Hepatocyte (in vitro differentiated cells): ENCODE data around the gene CCDC85C. TPM values are rescaled to one million over a fixed set of nuclear protein-coding genes. Genes with fewer than 3 reads are reported as not detected.

ENCODE experiments used
- DNase-seq: peaks from one replicate; pipeline ENCODE4 v3.0.0-alpha.2; 2016; ENCODE audit warnings: low spot score
- H2AFZ ChIP-seq: fragments of 200-600 bp; sonication (generic); 2 replicates; pipeline ENCODE4 v1.6.0; 2016; ENCODE audit warnings: antibody characterized with exemption, mild to moderate bottlenecking
- H3K27ac ChIP-seq: fragments of 200-600 bp; sonication (generic); 2 replicates; pipeline ENCODE4 v1.5.1; 2016; ENCODE audit warnings: mild to moderate bottlenecking
- H3K27me3 ChIP-seq: fragments of 200-600 bp; sonication (generic); 2 replicates; pipeline ENCODE4 v1.6.1; 2016
- H3K36me3 ChIP-seq: fragments of 200-600 bp; sonication (generic); replicated peaks from 2 replicates; pipeline ENCODE4 v1.5.1; 2016; ENCODE audit warnings: low read depth; ENCODE audit not compliant: insufficient read depth
- H3K4me1 ChIP-seq: fragments of 200-600 bp; sonication (generic); 2 replicates; pipeline ENCODE4 v1.5.1; 2016; ENCODE audit warnings: mild to moderate bottlenecking, moderate library complexity; ENCODE audit not compliant: insufficient read depth
- H3K4me2 ChIP-seq: fragments of 200-600 bp; sonication (generic); 2 replicates; pipeline ENCODE4 v1.6.0; 2016
- H3K4me3 ChIP-seq: fragments of 200-600 bp; sonication (generic); 2 replicates; pipeline ENCODE4 v1.5.1; 2016; ENCODE audit warnings: mild to moderate bottlenecking
- H3K79me2 ChIP-seq: fragments of 200-600 bp; sonication (generic); 2 replicates; pipeline ENCODE4 v1.6.0; 2017; ENCODE audit warnings: mild to moderate bottlenecking
- H3K9me2 ChIP-seq: fragments of 200-600 bp; sonication (generic); replicated peaks from 2 replicates; pipeline ENCODE4 v1.6.0; 2017; ENCODE audit warnings: mild to moderate bottlenecking; ENCODE audit not compliant: insufficient read depth
- H3K9me3 ChIP-seq: fragments of 200-600 bp; sonication (generic); 2 replicates; pipeline ENCODE4 v1.5.1; 2016; ENCODE audit warnings: low read depth, mild to moderate bottlenecking
- H4K20me1 ChIP-seq: fragments of 200-600 bp; sonication (generic); 2 replicates; pipeline ENCODE4 v1.6.0; 2016; ENCODE audit warnings: mild to moderate bottlenecking; ENCODE audit not compliant: insufficient read depth, poor library complexity, severe bottlenecking
- EZH2 ChIP-seq: fragments of 200-600 bp; sonication (generic); IDR thresholded peaks from 2 replicates; pipeline ENCODE4 v1.6.1; 2016; ENCODE audit warnings: antibody characterized with exemption, mild to moderate bottlenecking, borderline replicate concordance
- EZH2phosphoT487 ChIP-seq: fragments of 200-600 bp; sonication (generic); IDR thresholded peaks from one replicate; pipeline ENCODE4 v1.6.1; 2018; ENCODE audit warnings: antibody characterized with exemption, mild to moderate bottlenecking, low read depth, moderate library complexity; ENCODE audit not compliant: unreplicated experiment, severe bottlenecking
- WGBS: methylation state at CpG from one replicate; pipeline ENCODE4 v1.1.6; 2016; ENCODE audit warnings: low lambda C conversion rate; ENCODE audit errors: missing lambda C conversion rate; 5-methylcytosine and 5-hydroxymethylcytosine counted together
- polyA plus RNA-seq: library from polyadenylated mRNA; unstranded; fragments of >200 nt; fragmentation: Nextera tagmentation; extraction: Ambion mirVana; gene quantifications from 2 replicates; pipeline ENCODE4 v1.2.1, GENCODE V29; 2016
- total RNA-seq: library from RNA; depleted of rRNA; stranded (reverse); fragments of >200 nt; gene quantifications from 2 replicates; pipeline ENCODE4 v1.2.3, GENCODE V29; 2014
- TF ChIP-seq, protein P1 (sequence below): fragments of 200-600 bp; sonication (generic); IDR thresholded peaks from 2 replicates; pipeline ENCODE4 v1.5.1; 2016; ENCODE audit warnings: antibody characterized with exemption, mild to moderate bottlenecking; ENCODE audit not compliant: poor library complexity

The CCDC85C gene
- total and polyA plus RNA-seq, 2 experiments from 2014 or later: 37.8 to 47.2 TPM

DNA sequence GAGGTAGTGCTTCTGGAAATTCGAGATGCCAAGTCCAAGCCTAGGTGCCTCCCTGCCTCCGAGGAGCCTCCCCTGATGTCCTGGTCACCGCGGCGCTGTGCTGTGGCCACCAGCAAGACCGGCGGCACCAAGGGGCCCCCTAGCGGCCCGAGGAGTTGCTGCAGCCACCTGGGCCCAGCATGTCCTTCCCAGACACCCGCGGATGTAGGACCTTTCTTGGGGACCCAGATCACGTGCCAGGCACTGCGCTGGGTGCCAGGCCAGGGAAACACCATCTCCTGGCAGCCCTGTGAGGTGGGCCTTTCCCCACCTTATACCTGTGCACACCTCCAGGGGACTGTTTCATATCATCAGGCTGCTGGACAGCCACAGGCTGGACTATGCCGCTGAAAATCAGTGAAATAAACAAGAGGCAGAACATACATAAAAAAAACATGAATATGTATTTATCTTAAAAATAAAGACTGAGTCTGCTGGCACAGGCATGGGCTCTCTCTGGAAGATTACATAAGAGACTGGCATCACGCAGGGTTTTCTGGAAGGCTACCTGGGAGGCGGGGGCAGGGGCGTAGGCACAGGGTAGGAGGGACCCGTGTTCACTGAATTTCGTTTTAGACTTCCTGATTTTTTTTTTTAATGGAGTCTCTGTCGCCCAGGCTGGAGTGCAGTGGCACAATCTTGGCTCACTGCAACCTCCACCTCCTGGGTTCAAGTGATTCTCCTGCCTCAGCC lies 25.0 kb upstream of the CCDC85C start:
- H3K79me2 ChIP-seq: no peaks in the 10 kb centered on the region

DNA sequence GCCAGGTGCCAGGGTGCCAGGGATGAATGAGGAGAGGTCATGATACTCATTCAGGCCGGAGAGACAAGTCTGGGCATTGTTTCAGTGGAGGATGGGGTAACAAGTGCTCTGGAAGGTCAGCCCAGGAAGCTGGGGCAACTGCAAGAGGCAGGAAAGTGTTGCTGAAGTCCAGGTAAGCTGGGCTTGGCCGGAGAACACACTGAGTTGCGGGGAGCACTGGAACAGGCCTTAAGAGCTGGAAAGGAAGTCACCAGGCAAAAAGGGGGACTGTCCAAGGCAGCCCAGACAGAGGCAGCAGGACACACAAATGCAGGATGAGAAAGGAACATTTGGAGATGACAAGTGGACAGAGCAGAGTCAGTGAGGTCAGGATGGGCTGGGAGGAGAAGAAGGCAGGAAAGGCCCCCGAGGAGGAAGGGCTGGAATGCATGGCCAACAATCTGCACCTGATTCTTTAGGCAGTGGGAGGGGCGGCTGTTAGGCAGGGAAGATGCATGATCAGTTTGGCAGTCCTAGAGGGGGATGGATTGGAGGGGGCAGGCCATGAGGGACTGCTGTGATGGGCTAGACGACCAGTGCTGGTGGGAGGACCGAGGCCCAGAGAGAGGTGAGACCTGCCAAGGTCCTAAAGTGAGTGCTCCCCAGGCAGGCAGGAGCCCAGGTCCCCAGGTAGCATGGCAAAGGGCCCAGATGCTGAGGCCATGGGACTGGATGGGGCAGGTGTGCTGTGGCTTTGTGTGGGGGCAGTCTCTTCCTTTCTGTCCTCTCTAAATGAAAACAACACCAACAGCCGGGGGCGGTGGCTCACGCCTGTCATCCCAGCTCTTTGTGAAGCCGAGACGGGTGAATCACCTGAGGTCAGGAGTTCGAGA lies 23.7 kb upstream of the CCDC85C start:
- H3K79me2 ChIP-seq: no peaks in the 10 kb centered on the region
- no peak for TF ChIP-seq EZH2phosphoT487
- TF ChIP-seq, protein P1, sequence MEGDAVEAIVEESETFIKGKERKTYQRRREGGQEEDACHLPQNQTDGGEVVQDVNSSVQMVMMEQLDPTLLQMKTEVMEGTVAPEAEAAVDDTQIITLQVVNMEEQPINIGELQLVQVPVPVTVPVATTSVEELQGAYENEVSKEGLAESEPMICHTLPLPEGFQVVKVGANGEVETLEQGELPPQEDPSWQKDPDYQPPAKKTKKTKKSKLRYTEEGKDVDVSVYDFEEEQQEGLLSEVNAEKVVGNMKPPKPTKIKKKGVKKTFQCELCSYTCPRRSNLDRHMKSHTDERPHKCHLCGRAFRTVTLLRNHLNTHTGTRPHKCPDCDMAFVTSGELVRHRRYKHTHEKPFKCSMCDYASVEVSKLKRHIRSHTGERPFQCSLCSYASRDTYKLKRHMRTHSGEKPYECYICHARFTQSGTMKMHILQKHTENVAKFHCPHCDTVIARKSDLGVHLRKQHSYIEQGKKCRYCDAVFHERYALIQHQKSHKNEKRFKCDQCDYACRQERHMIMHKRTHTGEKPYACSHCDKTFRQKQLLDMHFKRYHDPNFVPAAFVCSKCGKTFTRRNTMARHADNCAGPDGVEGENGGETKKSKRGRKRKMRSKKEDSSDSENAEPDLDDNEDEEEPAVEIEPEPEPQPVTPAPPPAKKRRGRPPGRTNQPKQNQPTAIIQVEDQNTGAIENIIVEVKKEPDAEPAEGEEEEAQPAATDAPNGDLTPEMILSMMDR: no peak
- TF ChIP-seq EZH2: no peak
- no peak overlapping the region for H3K4me3 ChIP-seq
- H3K4me1 ChIP-seq: peaks cover 5% of the 10 kb centered on the region
- no peaks in the 10 kb centered on the region for H4K20me1 ChIP-seq
- H3K27ac ChIP-seq: no peak overlapping the region
- H3K36me3 ChIP-seq: no peaks in the 10 kb centered on the region
- no peak for DNase-seq
- no peaks in the 10 kb centered on the region for H3K9me2 ChIP-seq
- H3K9me3 ChIP-seq: no peaks in the 10 kb centered on the region
- no peak overlapping the region for H3K4me2 ChIP-seq
- H2AFZ ChIP-seq: no peak overlapping the region
- no peaks in the 10 kb centered on the region for H3K27me3 ChIP-seq
- 87% methylated on average over 13 of the region's 13 CpGs for WGBS

More for the DNA sequence above, 25.0 kb upstream of the CCDC85C start:
- Histone ChIP-seq H3K4me2 (no peak overlapping the region), H3K4me3 (no peak overlapping the region), H3K4me1 (no peaks in the 10 kb centered on the region), H3K9me3 (no peaks in the 10 kb centered on the region), H3K27ac (no peak overlapping the region), H4K20me1 (no peaks in the 10 kb centered on the region), H2AFZ (no peak overlapping the region), H3K9me2 (no peaks in the 10 kb centered on the region), H3K36me3 (no peaks in the 10 kb centered on the region), H3K27me3 (no peaks in the 10 kb centered on the region)
- DNase-seq: peak; percentile 88
- TF ChIP-seq EZH2: no peak
- TF ChIP-seq EZH2phosphoT487: no peak
- TF ChIP-seq, protein P1: peak; percentile 95
- 28% methylated on average over 20 of the region's 20 CpGs for WGBS

DNA sequence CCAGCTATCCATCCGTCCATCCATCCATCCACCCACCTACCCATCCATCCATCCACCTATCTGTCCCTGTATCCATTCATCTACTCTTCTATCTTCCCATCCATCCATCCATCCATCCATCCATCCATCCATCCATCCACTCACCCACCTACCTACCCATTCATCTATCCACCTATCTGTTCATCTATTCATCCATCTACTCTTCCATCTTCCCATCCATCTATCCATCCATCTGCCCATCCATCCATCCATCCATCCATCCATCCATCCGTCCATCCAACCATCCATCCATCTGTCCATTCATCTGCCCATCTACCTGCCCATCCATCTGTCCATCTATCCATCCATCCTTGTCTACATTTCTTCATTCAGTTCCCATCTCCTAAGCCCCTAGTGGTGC lies 23.1 kb upstream of the CCDC85C start:
- peaks cover 5% of the 10 kb centered on the region for H3K4me1 ChIP-seq
- DNase-seq: no peak
- H3K79me2 ChIP-seq: no peaks in the 10 kb centered on the region
- no peaks in the 10 kb centered on the region for H4K20me1 ChIP-seq
- no peaks in the 10 kb centered on the region for H3K27me3 ChIP-seq
- H2AFZ ChIP-seq: no peak overlapping the region
- TF ChIP-seq, protein P1: no peak
- TF ChIP-seq EZH2 (no peak), EZH2phosphoT487 (no peak)
- no peak overlapping the region for H3K4me3 ChIP-seq
- H3K9me3 ChIP-seq: no peaks in the 10 kb centered on the region
- no peaks in the 10 kb centered on the region for H3K36me3 ChIP-seq
- H3K9me2 ChIP-seq: no peaks in the 10 kb centered on the region
- no peak overlapping the region for H3K27ac ChIP-seq
- WGBS: 92% methylated on average over 2 of the region's 2 CpGs
- H3K4me2 ChIP-seq: no peak overlapping the region
